B cell (primary cell): ENCODE data around the gene NUCB2. TPM values are rescaled to one million over a fixed set of nuclear protein-coding genes. Genes with fewer than 3 reads are reported as not detected.

Source experiments
- ATAC-seq: fragments of 200-7000 bp; cut with Tn5 transposase; one replicate; pipeline ENCODE4 v1.10.0; 2021; ENCODE audit warnings: low read depth, mild to moderate bottlenecking, moderate number of reproducible peaks, moderate library complexity
- CTCF ChIA-PET: fragments of 350-600 bp; sonication (Branson Sonifier 250); formaldehyde crosslinking; loops from one replicate; lab custom pipeline; 2021; ENCODE audit warnings: antibody characterized with exemption, inconsistent platforms; lab: Charles Lee
- POLR2A ChIA-PET: fragments of 350-600 bp; sonication (Branson Sonifier 250); formaldehyde crosslinking; loops from one replicate; lab custom pipeline; 2021; ENCODE audit warnings: antibody characterized with exemption; lab: Charles Lee
- DNase-seq: peaks from one replicate; pipeline ENCODE4 v3.0.0; 2013
- H2AFZ ChIP-seq: 2 replicates; pipeline ENCODE4 v1.6.1; 2012; ENCODE audit warnings: mild to moderate bottlenecking, low read depth, low read length; ENCODE audit not compliant: insufficient read depth, poor library complexity, severe bottlenecking
- H3K27ac ChIP-seq, 2 donors: 1 replicate in 1 of 2; 2 replicates in 1 of 2; pipeline ENCODE4 v1.5.1; 2012 to 2013; ENCODE audit warnings: low read length in 2 of 2, mild to moderate bottlenecking in 2 of 2, moderate library complexity in 1 of 2
- H3K27me3 ChIP-seq, 4 experiments: fragments of 200-600 bp in 1 of 4; sonication (generic) in 1 of 4; replicated peaks in 1 of 4; 1 replicate in 2 of 4; 2 replicates in 2 of 4; pipeline versions ENCODE4 v1.6.1 to v1.7.0; 2013 to 2016; ENCODE audit warnings: low read length in 3 of 4, mild to moderate bottlenecking in 2 of 4, mixed read lengths in 1 of 4, moderate library complexity in 1 of 4; ENCODE audit not compliant: insufficient read depth in 4 of 4, control insufficient read depth in 3 of 4; ENCODE audit errors: control extremely low read depth in 1 of 4
- H3K36me3 ChIP-seq, 2 experiments: replicated peaks in 1 of 2; 1 replicate in 1 of 2; 2 replicates in 1 of 2; pipeline versions ENCODE4 v1.6.1 to v1.7.1; 2013; ENCODE audit warnings: low read length in 1 of 2; ENCODE audit not compliant: insufficient read depth in 2 of 2, control insufficient read depth in 1 of 2; ENCODE audit errors: control extremely low read depth in 1 of 2, extremely low read depth in 1 of 2
- H3K4me1 ChIP-seq, 2 donors: fragments of 200-600 bp in 1 of 2; sonication (generic) in 1 of 2; 1 replicate in 1 of 2; 2 replicates in 1 of 2; pipeline versions ENCODE4 v1.5.1 to v1.6.1; 2013 to 2017; ENCODE audit warnings: low read length in 2 of 2; ENCODE audit not compliant: control insufficient read depth in 2 of 2, insufficient read depth in 2 of 2
- H3K4me2 ChIP-seq: replicated peaks from 2 replicates; pipeline ENCODE3; 2012; ENCODE audit warnings: mild to moderate bottlenecking, low read depth, low read length; ENCODE audit not compliant: poor library complexity, severe bottlenecking
- H3K4me3 ChIP-seq, 5 experiments: fragments of 200-600 bp in 1 of 5; sonication (generic) in 1 of 5; 1 replicate in 3 of 5; 2 replicates in 2 of 5; pipeline versions ENCODE4 v1.5.1 to v1.7.0; 2011 to 2016; ENCODE audit warnings: low read length in 4 of 5, mild to moderate bottlenecking in 4 of 5, low read depth in 2 of 5, control low read depth in 1 of 5, moderate library complexity in 1 of 5; ENCODE audit not compliant: insufficient read depth in 1 of 5; ENCODE audit errors: control extremely low read depth in 1 of 5, extremely low read depth in 1 of 5
- H3K79me2 ChIP-seq: fragments of 200-600 bp; sonication (generic); one replicate; pipeline ENCODE4 v1.6.0; 2016; ENCODE audit warnings: low read length; ENCODE audit not compliant: control insufficient read depth, insufficient read depth
- H3K9ac ChIP-seq: fragments of 200-600 bp; sonication (generic); 2 replicates; pipeline ENCODE4 v1.6.1; 2017; ENCODE audit warnings: mild to moderate bottlenecking, low read length, moderate library complexity
- H3K9me3 ChIP-seq, 3 donors: one replicate each; pipeline versions ENCODE4 v1.6.1 to v1.7.1; 2013; ENCODE audit warnings: low read length in 2 of 3; ENCODE audit not compliant: control insufficient read depth in 2 of 3, insufficient read depth in 1 of 3; ENCODE audit errors: control extremely low read depth in 1 of 3
- H4K20me1 ChIP-seq: 2 replicates; pipeline ENCODE4 v1.6.0; 2012; ENCODE audit warnings: mild to moderate bottlenecking, low read length; ENCODE audit not compliant: insufficient read depth, control insufficient read depth, poor library complexity, severe bottlenecking
- H3K27ac Mint-ChIP-seq: one replicate; pipeline ENCODE4 v1.8.0; 2021; ENCODE audit warnings: mixed read lengths
- H3K27me3 Mint-ChIP-seq: one replicate; pipeline ENCODE4 v1.8.0; 2021; ENCODE audit warnings: mixed read lengths
- H3K4me1 Mint-ChIP-seq: one replicate; pipeline ENCODE4 v1.8.0; 2021; ENCODE audit warnings: mixed read lengths
- H3K4me3 Mint-ChIP-seq: one replicate; pipeline ENCODE4 v1.8.0; 2021; ENCODE audit warnings: mixed read lengths
- H3K9me3 Mint-ChIP-seq: one replicate; pipeline ENCODE4 v1.8.0; 2022; ENCODE audit warnings: mixed read lengths; ENCODE audit not compliant: insufficient read depth
- CTCF ChIP-seq: fragments of 200-600 bp; IDR thresholded peaks from one replicate; pipeline ENCODE4 v1.8.0; 2022; ENCODE audit warnings: antibody characterized with exemption, mild to moderate bottlenecking
- EZH2 ChIP-seq: IDR thresholded peaks from 2 replicates; pipeline ENCODE4 v1.6.1; 2012; ENCODE audit warnings: borderline replicate concordance, low read depth, mild to moderate bottlenecking, moderate library complexity, low read length; ENCODE audit not compliant: insufficient read depth, poor library complexity, severe bottlenecking
- WGBS: methylation state at CpG from one replicate; pipeline ENCODE4 v1.1.5; 2013; ENCODE audit warnings: missing lambda C conversion rate; ENCODE audit not compliant: insufficient coverage; 5-methylcytosine and 5-hydroxymethylcytosine counted together
- intact Hi-C: fragments of 100-400 bp; cut with micrococcal nuclease; formaldehyde crosslinking; loops from one replicate; pipeline ENCODE4 v1.10.0; 2022
- polyA plus RNA-seq: library from polyadenylated mRNA; depleted of rRNA; stranded (reverse); fragments of >200 nt; gene quantifications from 2 replicates; pipeline ENCODE4 v1.2.3, GENCODE V29; 2012
- total RNA-seq, 2 donors: library from RNA; stranded (reverse); fragments of 120-200 nt in 1 of 2; gene quantifications; 1 replicate in 1 of 2; 2 replicates in 1 of 2; pipeline versions ENCODE4 v1.2.3 to v1.2.4, GENCODE V29; 2013 to 2022

Gene NUCB2
- total and polyA plus RNA-seq, 2 donors (not counting 1 experiment from before 2014, with no cell fraction given), result 1.8 to 6.8 TPM

- Mint-ChIP-seq H3K4me1 (no peaks in the 10 kb centered on the region), H3K9me3 (no peaks in the 10 kb centered on the region), H3K27ac (no peak overlapping the region), H3K27me3 (no peaks in the 10 kb centered on the region), H3K4me3 (no peak overlapping the region)
- ChIA-PET POLR2A (no interaction called here), CTCF (interaction anchor here (0.5 to 4.6 kb wide), 3 partner anchors 15 to 153 kb away, joined by 3 to 116 read pairs (median 22); no protein-coding TSS in a partner anchor)
- H2AFZ ChIP-seq, result no peak overlapping the region
- no peak overlapping the region for H3K4me2 ChIP-seq
- no peak for DNase-seq
- no peaks in the 10 kb centered on the region for H3K4me1 ChIP-seq
- no peaks in the 10 kb centered on the region for H3K79me2 ChIP-seq
- no peak overlapping the region for H3K4me3 ChIP-seq
- no peak overlapping the region for H3K9ac ChIP-seq
- no peaks in the 10 kb centered on the region for H4K20me1 ChIP-seq
- H3K27ac ChIP-seq, result no peak overlapping the region
- TF ChIP-seq EZH2 (no peak), CTCF (no peak)
- WGBS, result 100% methylated on average over 1 of the region's 4 CpGs
- intact Hi-C loops, result loop anchor here (5.0 to 10.0 kb wide), 2 partner anchors 596 to 634 kb away; partner anchors contain the start of gene SERGEF
- H3K9me3 ChIP-seq, result peaks cover 0 to 3% (median 0%) of the 10 kb centered on the region in 3 donors
- no peaks in the 10 kb centered on the region for H3K27me3 ChIP-seq
- H3K36me3 ChIP-seq, result no peaks in the 10 kb centered on the region
- ATAC-seq, result no peak
Observed at GRCh38 chr11:17381156-17381555, 104.6 kb downstream of the NUCB2 start.

Other genes with a start within 250 kb of the NUCB2 start
- gene RPS13, start 199.1 kb upstream of the NUCB2 start, total RNA-seq, result 1,295 and 1,411 TPM in 2 replicates
- gene RPS13, start 199.1 kb upstream of the NUCB2 start, polyA plus RNA-seq, result 1,599 and 1,689 TPM in 2 replicates
- 48.8 and 54.9 TPM in 2 replicates for gene PIK3C2A, start 68.8 kb upstream of the NUCB2 start, total RNA-seq
- gene PIK3C2A, start 68.8 kb upstream of the NUCB2 start, polyA plus RNA-seq, result 7.0 and 8.8 TPM in 2 replicates
- 0.64 and 0.75 TPM in 2 replicates for gene NCR3LG1, start 75.1 kb downstream of the NUCB2 start, total RNA-seq
- gene NCR3LG1, start 75.1 kb downstream of the NUCB2 start, polyA plus RNA-seq, result 0.12 and 0.29 TPM in 2 replicates
- gene KCNJ11, start 111.9 kb downstream of the NUCB2 start, total RNA-seq, result 2.0 and 2.1 TPM in 2 replicates
- gene KCNJ11, start 111.9 kb downstream of the NUCB2 start, polyA plus RNA-seq, result 0.46 and 1.4 TPM in 2 replicates
- 0.17 and 1.1 TPM in 2 replicates for gene ABCC8, start 200.1 kb downstream of the NUCB2 start, total RNA-seq
- gene ABCC8, start 200.1 kb downstream of the NUCB2 start, polyA plus RNA-seq, result 0.03 and 0.22 TPM in 2 replicates